Measurements from ENCODE around the gene COL13A1.

The COL13A1 gene

GRCh38 chr10:69849825-69850224, 48.1 kb downstream of the COL13A1 start:
- Histone ChIP-seq H3K9ac (ENCODE audit: low read depth, low read length) (no peak overlapping the region), H3K27me3 (ENCODE audit: insufficient read depth, low read length) (no peaks in the 10 kb centered on the region), H3K27ac (ENCODE audit: low read length) (no peak overlapping the region), H3K9me3 (ENCODE audit: insufficient read depth, low read depth, low read length) (no peaks in the 10 kb centered on the region), H3K36me3 (ENCODE audit: insufficient read depth, low read depth, low read length) (no peaks in the 10 kb centered on the region), H3K4me3 (ENCODE audit: low read length) (no peak overlapping the region), H3K4me1 (ENCODE audit: insufficient read depth, low read length) (peaks cover 52% of the 10 kb centered on the region)

DNA sequence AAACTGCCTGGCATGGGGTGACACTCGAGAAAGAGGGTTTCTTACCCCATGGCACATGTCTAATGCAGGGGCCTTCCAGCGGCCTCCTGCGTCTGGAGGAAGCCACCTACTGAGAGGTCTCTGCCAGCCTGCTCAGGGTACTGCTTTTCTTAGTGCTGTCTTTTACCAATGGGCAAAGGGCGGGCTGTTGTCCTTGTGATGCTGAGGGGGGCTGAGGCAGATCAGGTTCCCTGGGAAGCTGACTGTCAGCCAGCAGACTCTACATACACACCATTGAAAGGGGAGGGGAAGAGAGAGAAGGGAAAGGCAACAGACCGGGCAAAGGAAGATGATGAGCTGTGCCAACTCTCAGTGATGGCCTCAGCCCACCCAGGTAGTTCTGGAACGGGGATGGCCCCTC, 48.7 kb downstream of the COL13A1 start:
- H3K27me3 ChIP-seq (ENCODE audit: insufficient read depth, low read length) = no peaks in the 10 kb centered on the region
- H3K36me3 ChIP-seq (ENCODE audit: insufficient read depth, low read depth, low read length) = no peaks in the 10 kb centered on the region
- H3K4me1 ChIP-seq (ENCODE audit: insufficient read depth, low read length) = peaks cover 52% of the 10 kb centered on the region
- no peaks in the 10 kb centered on the region for H3K9me3 ChIP-seq (ENCODE audit: insufficient read depth, low read depth, low read length)
- no peak overlapping the region for H3K4me3 ChIP-seq (ENCODE audit: low read length)
- H3K27ac ChIP-seq (ENCODE audit: low read length) = no peak overlapping the region
- 0 out of 2 replicates have a peak overlapping the region, but pooled peaks have one; percentile 3 for H3K9ac ChIP-seq (ENCODE audit: low read depth, low read length)

DNA sequence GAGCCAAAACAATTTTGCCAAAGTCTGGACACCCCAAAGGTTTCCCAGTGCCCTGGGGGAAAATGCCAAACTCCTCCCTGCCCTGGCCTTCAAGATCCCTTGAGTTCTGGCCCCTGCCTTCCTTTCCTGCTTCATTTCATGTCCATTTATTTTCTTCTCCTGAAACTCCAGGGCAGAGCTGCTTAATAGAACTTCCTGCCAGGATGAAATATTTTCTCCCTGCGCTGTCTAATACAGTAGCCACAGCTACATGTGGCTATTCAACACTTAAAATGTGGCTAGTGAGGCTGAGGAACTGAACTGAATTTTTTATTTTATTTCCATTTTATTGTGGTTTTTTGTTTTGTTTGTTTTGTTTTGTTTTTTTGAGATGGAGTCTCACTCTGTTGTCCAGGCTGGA, 49.6 kb downstream of the COL13A1 start:
- Histone ChIP-seq H3K36me3 (ENCODE audit: insufficient read depth, low read depth, low read length) (no peaks in the 10 kb centered on the region), H3K9ac (ENCODE audit: low read depth, low read length) (no peak overlapping the region), H3K4me1 (ENCODE audit: insufficient read depth, low read length) (peaks cover 46% of the 10 kb centered on the region), H3K4me3 (ENCODE audit: low read length) (no peak overlapping the region), H3K27ac (ENCODE audit: low read length) (no peak overlapping the region), H3K27me3 (ENCODE audit: insufficient read depth, low read length) (no peaks in the 10 kb centered on the region), H3K9me3 (ENCODE audit: insufficient read depth, low read depth, low read length) (no peaks in the 10 kb centered on the region)

- no peaks in the 10 kb centered on the region for H3K36me3 ChIP-seq (ENCODE audit: insufficient read depth, low read depth, low read length)
- H3K9me3 ChIP-seq (ENCODE audit: insufficient read depth, low read depth, low read length) = no peaks in the 10 kb centered on the region
- H3K4me1 ChIP-seq (ENCODE audit: insufficient read depth, low read length) = peaks cover 37% of the 10 kb centered on the region
- H3K27ac ChIP-seq (ENCODE audit: low read length) = no peak overlapping the region
- no peak overlapping the region for H3K4me3 ChIP-seq (ENCODE audit: low read length)
- H3K9ac ChIP-seq (ENCODE audit: low read depth, low read length) = peak overlapping the region; percentile 16; the same call in 1 of the 2 replicates
- no peaks in the 10 kb centered on the region for H3K27me3 ChIP-seq (ENCODE audit: insufficient read depth, low read length)
Observed at GRCh38 chr10:69853064-69853463, 51.4 kb downstream of the COL13A1 start.

DNA sequence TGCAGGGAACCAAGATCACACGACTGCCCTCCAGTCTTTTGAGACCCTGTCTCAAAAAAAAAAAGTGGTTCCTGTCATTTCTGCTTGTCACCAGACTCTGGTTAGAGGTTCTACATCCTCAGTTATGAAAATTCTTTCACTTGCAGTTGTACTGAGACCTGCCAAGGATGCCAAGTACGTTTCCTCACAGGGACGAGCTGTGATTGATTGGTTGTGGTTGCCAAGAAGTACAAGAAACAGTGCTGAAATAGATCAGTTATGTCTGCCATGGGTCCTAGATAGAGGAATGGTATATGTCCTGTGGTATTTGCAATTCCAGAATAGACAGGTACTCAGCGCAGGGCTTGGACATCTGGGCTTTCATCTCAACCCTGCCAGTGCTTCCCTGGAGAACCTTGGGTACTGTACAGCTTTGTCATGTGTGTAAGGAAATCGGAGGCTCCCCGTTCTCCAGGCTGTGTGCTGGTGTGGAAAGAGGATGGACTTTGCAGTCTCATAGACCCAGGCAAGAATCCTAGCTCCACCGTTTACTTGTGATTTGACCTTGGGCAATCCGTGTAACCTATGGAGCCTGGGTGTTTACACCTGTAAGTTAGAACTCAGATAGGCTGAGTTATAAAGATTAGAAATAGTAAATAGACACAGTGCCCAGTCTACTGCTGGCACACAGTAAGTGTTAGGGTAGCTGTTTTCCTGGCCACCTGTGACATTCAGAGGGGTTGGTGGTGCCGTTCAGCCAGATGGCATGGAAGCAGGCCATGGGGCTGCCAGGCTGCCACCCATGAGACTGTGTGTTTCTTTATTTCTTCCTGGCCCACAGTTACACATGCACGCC, 53.0 kb downstream of the COL13A1 start:
- Histone ChIP-seq H3K4me1 (ENCODE audit: insufficient read depth, low read length) (peaks cover 26% of the 10 kb centered on the region), H3K36me3 (ENCODE audit: insufficient read depth, low read depth, low read length) (no peaks in the 10 kb centered on the region), H3K9me3 (ENCODE audit: insufficient read depth, low read depth, low read length) (no peaks in the 10 kb centered on the region), H3K4me3 (ENCODE audit: low read length) (no peak overlapping the region), H3K27me3 (ENCODE audit: insufficient read depth, low read length) (no peaks in the 10 kb centered on the region), H3K9ac (ENCODE audit: low read depth, low read length) (no peak overlapping the region), H3K27ac (ENCODE audit: low read length) (no peak overlapping the region)

DNA sequence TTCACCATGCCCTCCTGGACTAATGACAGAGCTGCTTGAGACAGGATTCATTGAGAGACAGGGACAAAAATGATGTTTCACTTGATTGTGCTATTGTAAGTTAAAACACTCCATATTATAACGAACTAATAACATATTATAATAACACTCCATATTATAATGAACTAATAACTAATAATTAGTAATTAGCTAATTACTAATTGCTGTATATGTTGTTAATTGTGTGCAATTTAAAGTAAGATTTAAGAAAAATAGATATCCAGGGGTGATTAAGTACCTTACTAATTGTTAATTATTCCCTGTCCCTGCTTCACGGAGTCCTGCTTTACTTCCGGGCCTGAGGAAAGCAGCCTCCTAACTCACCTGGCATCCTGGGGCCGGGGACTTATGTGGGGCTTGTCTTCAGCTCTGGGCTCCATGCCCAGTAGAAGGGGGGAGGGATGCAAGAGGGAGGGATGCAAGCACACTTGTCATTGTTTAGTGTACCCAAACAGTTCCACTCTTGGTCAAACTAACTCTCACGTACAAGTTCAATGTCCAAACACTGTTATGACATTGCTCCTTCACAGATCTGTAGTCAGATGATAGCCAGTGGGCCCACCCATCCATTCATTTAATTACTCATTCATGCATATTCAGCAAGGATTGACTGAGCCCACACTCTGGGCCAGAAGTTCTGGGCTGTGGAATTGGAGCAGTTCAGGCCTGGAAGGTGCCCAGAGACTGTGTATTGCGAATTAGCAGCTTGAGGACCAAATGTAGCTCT, 53.8 kb downstream of the COL13A1 start:
- Histone ChIP-seq H3K36me3 (ENCODE audit: insufficient read depth, low read depth, low read length) (no peaks in the 10 kb centered on the region), H3K4me3 (ENCODE audit: low read length) (no peak overlapping the region), H3K27me3 (ENCODE audit: insufficient read depth, low read length) (no peaks in the 10 kb centered on the region), H3K4me1 (ENCODE audit: insufficient read depth, low read length) (peaks cover 26% of the 10 kb centered on the region), H3K9me3 (ENCODE audit: insufficient read depth, low read depth, low read length) (no peaks in the 10 kb centered on the region), H3K27ac (ENCODE audit: low read length) (no peak overlapping the region), H3K9ac (ENCODE audit: low read depth, low read length) (no peak overlapping the region)

- Histone ChIP-seq H3K4me3 (ENCODE audit: low read length) (no peak overlapping the region), H3K27ac (ENCODE audit: low read length) (no peak overlapping the region), H3K27me3 (ENCODE audit: insufficient read depth, low read length) (no peaks in the 10 kb centered on the region), H3K4me1 (ENCODE audit: insufficient read depth, low read length) (peaks cover 20% of the 10 kb centered on the region), H3K9ac (ENCODE audit: low read depth, low read length) (no peak overlapping the region), H3K36me3 (ENCODE audit: insufficient read depth, low read depth, low read length) (no peaks in the 10 kb centered on the region), H3K9me3 (ENCODE audit: insufficient read depth, low read depth, low read length) (no peaks in the 10 kb centered on the region)
Observed at GRCh38 chr10:69856601-69857166, 55.0 kb downstream of the COL13A1 start.

DNA sequence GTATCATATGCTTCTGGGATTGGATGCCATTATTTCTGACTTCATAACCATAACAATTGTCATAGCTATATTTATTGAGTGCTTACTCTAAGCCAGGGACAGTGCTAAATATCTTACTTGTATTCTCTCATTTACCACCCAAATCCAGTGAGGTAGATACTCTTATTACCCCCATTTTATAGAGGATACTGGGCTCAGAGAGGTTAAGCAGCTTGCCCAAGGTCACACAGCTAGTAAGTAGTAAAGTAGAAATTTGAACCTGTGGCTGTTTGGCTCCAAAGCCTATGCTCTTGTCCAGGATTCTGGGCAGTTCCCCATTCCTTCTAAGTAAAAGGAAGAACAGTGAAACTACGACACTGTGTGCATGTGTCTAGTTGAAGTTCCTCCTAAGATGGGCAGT, 56.5 kb downstream of the COL13A1 start:
- Histone ChIP-seq H3K27me3 (ENCODE audit: insufficient read depth, low read length) (no peaks in the 10 kb centered on the region), H3K36me3 (ENCODE audit: insufficient read depth, low read depth, low read length) (no peaks in the 10 kb centered on the region), H3K27ac (ENCODE audit: low read length) (no peak overlapping the region), H3K4me3 (ENCODE audit: low read length) (no peak overlapping the region), H3K4me1 (ENCODE audit: insufficient read depth, low read length) (peaks cover 11% of the 10 kb centered on the region), H3K9me3 (ENCODE audit: insufficient read depth, low read depth, low read length) (no peaks in the 10 kb centered on the region), H3K9ac (ENCODE audit: low read depth, low read length) (no peak overlapping the region)

- 0 out of 2 replicates have a peak, but pooled peaks cover 4% of the 10 kb centered on the region for H3K27me3 ChIP-seq (ENCODE audit: insufficient read depth, low read length)
- H3K36me3 ChIP-seq (ENCODE audit: insufficient read depth, low read depth, low read length) = no peaks in the 10 kb centered on the region
- H3K4me3 ChIP-seq (ENCODE audit: low read length) = no peak overlapping the region
- no peaks in the 10 kb centered on the region for H3K9me3 ChIP-seq (ENCODE audit: insufficient read depth, low read depth, low read length)
- H3K27ac ChIP-seq (ENCODE audit: low read length) = no peak overlapping the region
- no peak overlapping the region for H3K9ac ChIP-seq (ENCODE audit: low read depth, low read length)
- H3K4me1 ChIP-seq (ENCODE audit: insufficient read depth, low read length) = peaks cover 5% of the 10 kb centered on the region
Observed at GRCh38 chr10:69860271-69860670, 58.6 kb downstream of the COL13A1 start.

DNA sequence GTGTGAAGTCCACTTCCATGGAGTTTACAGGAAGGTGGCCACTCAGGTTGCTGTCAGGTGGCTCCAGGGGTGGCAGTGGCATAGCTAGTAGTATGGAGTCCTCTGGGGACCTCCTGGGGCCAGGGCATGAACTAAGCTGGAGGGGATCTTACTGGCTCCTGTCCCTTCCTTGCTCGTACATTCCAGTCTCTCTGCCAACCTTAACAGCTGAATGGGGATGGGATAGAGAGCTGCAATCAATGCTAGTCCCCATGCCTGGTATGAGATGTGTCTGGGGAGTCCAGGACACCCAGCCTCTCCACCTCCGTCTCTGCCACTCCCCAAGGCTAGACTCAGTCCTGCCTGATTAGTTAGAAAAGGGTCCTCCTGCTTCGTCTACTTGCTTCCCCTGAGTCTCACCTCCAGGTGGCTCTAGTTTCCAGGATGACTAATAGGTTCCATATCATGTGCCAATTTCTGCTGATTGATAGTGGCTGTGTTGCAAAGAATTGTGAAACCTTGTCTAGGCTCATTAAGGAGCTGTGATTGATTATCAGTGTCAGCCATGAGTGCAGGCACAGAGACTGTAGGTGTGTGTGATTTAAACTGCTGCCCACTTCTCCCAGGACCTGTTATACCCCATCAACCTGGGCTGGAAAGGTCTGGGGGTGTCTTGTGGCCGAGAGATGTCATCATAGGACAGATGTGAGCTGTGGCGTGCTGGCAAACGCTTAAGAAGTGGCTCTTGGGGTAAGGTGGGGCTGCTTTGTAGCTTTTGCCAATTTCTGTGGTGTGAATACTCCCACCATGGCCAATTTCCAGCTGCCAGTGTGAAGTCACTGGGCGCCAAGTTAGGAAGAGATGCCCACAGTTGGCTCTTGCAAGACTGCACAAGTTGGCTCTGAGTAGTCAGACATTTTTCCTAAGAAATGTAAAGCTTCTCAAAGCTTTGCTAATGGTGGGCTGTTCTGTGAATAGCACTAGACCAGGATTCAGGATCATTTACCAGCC, 59.8 kb downstream of the COL13A1 start:
- Histone ChIP-seq H3K9me3 (ENCODE audit: insufficient read depth, low read depth, low read length) (no peaks in the 10 kb centered on the region), H3K4me1 (ENCODE audit: insufficient read depth, low read length) (peaks cover 17% of the 10 kb centered on the region), H3K27ac (ENCODE audit: low read length) (no peak overlapping the region), H3K4me3 (ENCODE audit: low read length) (no peak overlapping the region), H3K27me3 (ENCODE audit: insufficient read depth, low read length) (peaks cover 12% of the 10 kb centered on the region; the same call in 1 of the 2 replicates), H3K9ac (ENCODE audit: low read depth, low read length) (no peak overlapping the region), H3K36me3 (ENCODE audit: insufficient read depth, low read depth, low read length) (no peaks in the 10 kb centered on the region)
